ENCODE measurements around the gene LCLAT1.
A peak's percentile ranks its signal among the peaks of the same experiment; 100 is the strongest.

Gene LCLAT1

GRCh38 chr2:30447149-30448045 is at the start of gene LCLAT1:
Gene LCLAT1, plus strand, starts transcription at chr2:30447246. Its CDS starts 78,345 bp downstream, at chr2:30525591.
- Histone ChIP-seq H3K4me1 (ENCODE audit: control insufficient read depth, insufficient read depth, low read length) (peaks cover 13% of the 10 kb centered on the region), H3K36me3 (ENCODE audit: control insufficient read depth in 2 of 2, insufficient read depth in 2 of 2, low read length in 2 of 2) (no peaks in the 10 kb centered on the region), H3K9ac (ENCODE audit: low read length in 2 of 2) (peak within 1 kb of the TSS; percentile 89), H3K4me3 (ENCODE audit: low read length in 2 of 2) (peak within 1 kb of the TSS; percentile 89 to 93), H3K27me3 (ENCODE audit: control insufficient read depth in 1 of 2, insufficient read depth in 2 of 2, low read length in 2 of 2) (no peaks in the 10 kb centered on the region), H3K9me3 (ENCODE audit: control insufficient read depth in 2 of 2, low read length in 2 of 2) (no peaks in the 10 kb centered on the region), H3K27ac (ENCODE audit: low read length) (peak within 1 kb of the TSS; percentile 69)

GRCh38 chr2:30398084-30398873 is 48.8 kb upstream of the LCLAT1 start:
- Histone ChIP-seq H3K27me3 (ENCODE audit: control insufficient read depth in 1 of 2, insufficient read depth in 2 of 2, low read length in 2 of 2) (no peaks in the 10 kb centered on the region), H3K36me3 (ENCODE audit: control insufficient read depth in 2 of 2, insufficient read depth in 2 of 2, low read length in 2 of 2) (no peaks in the 10 kb centered on the region), H3K4me3 (ENCODE audit: low read length in 2 of 2) (no peak overlapping the region), H3K9me3 (ENCODE audit: control insufficient read depth in 2 of 2, low read length in 2 of 2) (no peaks in the 10 kb centered on the region), H3K4me1 (ENCODE audit: control insufficient read depth, insufficient read depth, low read length) (peaks cover 42% of the 10 kb centered on the region), H3K27ac (ENCODE audit: low read length) (no peak overlapping the region), H3K9ac (ENCODE audit: low read length in 2 of 2) (no peak overlapping the region)

- Histone ChIP-seq H3K27ac (ENCODE audit: low read length) (peak overlapping the region; percentile 53), H3K4me1 (ENCODE audit: control insufficient read depth, insufficient read depth, low read length) (peaks cover 57% of the 10 kb centered on the region), H3K9me3 (ENCODE audit: control insufficient read depth in 2 of 2, low read length in 2 of 2) (no peaks in the 10 kb centered on the region), H3K4me3 (ENCODE audit: low read length in 2 of 2) (no peak overlapping the region), H3K27me3 (ENCODE audit: control insufficient read depth in 1 of 2, insufficient read depth in 2 of 2, low read length in 2 of 2) (no peaks in the 10 kb centered on the region), H3K36me3 (ENCODE audit: control insufficient read depth in 2 of 2, insufficient read depth in 2 of 2, low read length in 2 of 2) (no peaks in the 10 kb centered on the region), H3K9ac (ENCODE audit: low read length in 2 of 2) (no peak overlapping the region)
Measured at GRCh38 chr2:30400151-30400954, 46.7 kb upstream of the LCLAT1 start.

GRCh38 chr2:30402441-30403182 is 44.4 kb upstream of the LCLAT1 start:
- Histone ChIP-seq H3K9me3 (ENCODE audit: control insufficient read depth in 2 of 2, low read length in 2 of 2) (no peaks in the 10 kb centered on the region), H3K9ac (ENCODE audit: low read length in 2 of 2) (no peak overlapping the region), H3K4me3 (ENCODE audit: low read length in 2 of 2) (no peak overlapping the region), H3K4me1 (ENCODE audit: control insufficient read depth, insufficient read depth, low read length) (peaks cover 70% of the 10 kb centered on the region), H3K36me3 (ENCODE audit: control insufficient read depth in 2 of 2, insufficient read depth in 2 of 2, low read length in 2 of 2) (no peaks in the 10 kb centered on the region), H3K27ac (ENCODE audit: low read length) (no peak overlapping the region), H3K27me3 (ENCODE audit: control insufficient read depth in 1 of 2, insufficient read depth in 2 of 2, low read length in 2 of 2) (no peaks in the 10 kb centered on the region)

- Histone ChIP-seq H3K27me3 (ENCODE audit: control insufficient read depth in 1 of 2, insufficient read depth in 2 of 2, low read length in 2 of 2) (no peaks in the 10 kb centered on the region), H3K36me3 (ENCODE audit: control insufficient read depth in 2 of 2, insufficient read depth in 2 of 2, low read length in 2 of 2) (no peaks in the 10 kb centered on the region), H3K9me3 (ENCODE audit: control insufficient read depth in 2 of 2, low read length in 2 of 2) (no peaks in the 10 kb centered on the region), H3K27ac (ENCODE audit: low read length) (peak overlapping the region; percentile 38), H3K4me1 (ENCODE audit: control insufficient read depth, insufficient read depth, low read length) (peaks cover 81% of the 10 kb centered on the region), H3K4me3 (ENCODE audit: low read length in 2 of 2) (peak overlapping the region in 1 of 2 donors; percentile 22), H3K9ac (ENCODE audit: low read length in 2 of 2) (no peak overlapping the region)
Measured at GRCh38 chr2:30403592-30404312, 43.3 kb upstream of the LCLAT1 start.

- H3K4me1 ChIP-seq (ENCODE audit: control insufficient read depth, insufficient read depth, low read length), result peaks cover 89% of the 10 kb centered on the region
- no peaks in the 10 kb centered on the region for H3K36me3 ChIP-seq (ENCODE audit: control insufficient read depth in 2 of 2, insufficient read depth in 2 of 2, low read length in 2 of 2)
- H3K4me3 ChIP-seq (ENCODE audit: low read length in 2 of 2), result peak overlapping the region in 1 of 2 donors; percentile 22
- H3K9me3 ChIP-seq (ENCODE audit: control insufficient read depth in 2 of 2, low read length in 2 of 2), result no peaks in the 10 kb centered on the region
- peak overlapping the region; percentile 38 for H3K27ac ChIP-seq (ENCODE audit: low read length)
- H3K27me3 ChIP-seq (ENCODE audit: control insufficient read depth in 1 of 2, insufficient read depth in 2 of 2, low read length in 2 of 2), result no peaks in the 10 kb centered on the region
- H3K9ac ChIP-seq (ENCODE audit: low read length in 2 of 2), result no peak overlapping the region
Measured at GRCh38 chr2:30404319-30405259, 42.5 kb upstream of the LCLAT1 start.

GRCh38 chr2:30405260-30405605 is 41.8 kb upstream of the LCLAT1 start:
- no peaks in the 10 kb centered on the region for H3K27me3 ChIP-seq (ENCODE audit: control insufficient read depth in 1 of 2, insufficient read depth in 2 of 2, low read length in 2 of 2)
- peaks cover 85% of the 10 kb centered on the region for H3K4me1 ChIP-seq (ENCODE audit: control insufficient read depth, insufficient read depth, low read length)
- H3K36me3 ChIP-seq (ENCODE audit: control insufficient read depth in 2 of 2, insufficient read depth in 2 of 2, low read length in 2 of 2), result no peaks in the 10 kb centered on the region
- H3K27ac ChIP-seq (ENCODE audit: low read length), result no peak overlapping the region
- H3K4me3 ChIP-seq (ENCODE audit: low read length in 2 of 2), result no peak overlapping the region
- H3K9me3 ChIP-seq (ENCODE audit: control insufficient read depth in 2 of 2, low read length in 2 of 2), result no peaks in the 10 kb centered on the region
- H3K9ac ChIP-seq (ENCODE audit: low read length in 2 of 2), result no peak overlapping the region

GRCh38 chr2:30406853-30407252 is 40.2 kb upstream of the LCLAT1 start:
- H3K9ac ChIP-seq (ENCODE audit: low read length in 2 of 2), result no peak overlapping the region
- H3K36me3 ChIP-seq (ENCODE audit: control insufficient read depth in 2 of 2, insufficient read depth in 2 of 2, low read length in 2 of 2), result no peaks in the 10 kb centered on the region
- no peaks in the 10 kb centered on the region for H3K27me3 ChIP-seq (ENCODE audit: control insufficient read depth in 1 of 2, insufficient read depth in 2 of 2, low read length in 2 of 2)
- no peaks in the 10 kb centered on the region for H3K9me3 ChIP-seq (ENCODE audit: control insufficient read depth in 2 of 2, low read length in 2 of 2)
- peaks cover 78% of the 10 kb centered on the region for H3K4me1 ChIP-seq (ENCODE audit: control insufficient read depth, insufficient read depth, low read length)
- H3K4me3 ChIP-seq (ENCODE audit: low read length in 2 of 2), result no peak overlapping the region
- no peak overlapping the region for H3K27ac ChIP-seq (ENCODE audit: low read length)

GRCh38 chr2:30408961-30409387 is 38.1 kb upstream of the LCLAT1 start:
- Histone ChIP-seq H3K36me3 (ENCODE audit: control insufficient read depth in 2 of 2, insufficient read depth in 2 of 2, low read length in 2 of 2) (no peaks in the 10 kb centered on the region), H3K9ac (ENCODE audit: low read length in 2 of 2) (no peak overlapping the region), H3K27me3 (ENCODE audit: control insufficient read depth in 1 of 2, insufficient read depth in 2 of 2, low read length in 2 of 2) (no peaks in the 10 kb centered on the region), H3K27ac (ENCODE audit: low read length) (peak overlapping the region; percentile 26), H3K4me1 (ENCODE audit: control insufficient read depth, insufficient read depth, low read length) (peaks cover 80% of the 10 kb centered on the region), H3K9me3 (ENCODE audit: control insufficient read depth in 2 of 2, low read length in 2 of 2) (no peaks in the 10 kb centered on the region), H3K4me3 (ENCODE audit: low read length in 2 of 2) (no peak overlapping the region)
